ENCODE measurements around the gene GARNL3.
A peak's percentile ranks its signal among the peaks of the same experiment; 100 is the strongest.

GARNL3 gene

GRCh38 chr9:127389381-127390247 is 125.0 kb downstream of the GARNL3 start:
- no peak for DNase-seq

GRCh38 chr9:127390248-127390545 is 125.6 kb downstream of the GARNL3 start:
- no peak for DNase-seq

- DNase-seq, result no peak
Observed at GRCh38 chr9:127390563-127390962, 126.0 kb downstream of the GARNL3 start.

- DNase-seq, result no peak
Observed at GRCh38 chr9:127392166-127392565, 127.6 kb downstream of the GARNL3 start.

- DNase-seq, result no peak
Observed at GRCh38 chr9:127392976-127393375, 128.4 kb downstream of the GARNL3 start.

GRCh38 chr9:127393645-127394044 is 129.1 kb downstream of the GARNL3 start:
- DNase-seq, result no peak

GRCh38 chr9:127395497-127396252 is 131.1 kb downstream of the GARNL3 start:
- no peak for DNase-seq

- no peak for DNase-seq
Observed at GRCh38 chr9:127396253-127396807, 131.8 kb downstream of the GARNL3 start.

GRCh38 chr9:127396808-127397645 is 132.5 kb downstream of the GARNL3 start, which contains the start of gene SLC2A8:
Gene SLC2A8 (plus strand): TSS chr9:127397169. CDS start chr9:127397231, 62 bp downstream.
- DNase-seq, result peak; percentile 100

GRCh38 chr9:127397646-127398274 is 133.2 kb downstream of the GARNL3 start:
- peak; percentile 3 for DNase-seq

- no peak for DNase-seq
Observed at GRCh38 chr9:127398275-127398647, 133.7 kb downstream of the GARNL3 start.

- DNase-seq, result no peak
Observed at GRCh38 chr9:127398715-127399400, 134.3 kb downstream of the GARNL3 start.

- no peak for DNase-seq
Observed at GRCh38 chr9:127399736-127400269, 135.2 kb downstream of the GARNL3 start.

- DNase-seq, result no peak
Observed at GRCh38 chr9:127402401-127403090, 138.0 kb downstream of the GARNL3 start.

GRCh38 chr9:127403507-127404192 is 139.1 kb downstream of the GARNL3 start:
- no peak for DNase-seq

- DNase-seq, result no peak
Observed at GRCh38 chr9:127404631-127405030, 140.1 kb downstream of the GARNL3 start.

- DNase-seq, result no peak
Observed at GRCh38 chr9:127405344-127406125, 141.0 kb downstream of the GARNL3 start.

GRCh38 chr9:127406799-127407491 is 142.4 kb downstream of the GARNL3 start:
- DNase-seq, result no peak

GRCh38 chr9:127407492-127407843 is 142.9 kb downstream of the GARNL3 start:
- no peak for DNase-seq
